BLaER1 treated with 17β-estradiol and CSF1 and Interleukin-3, amounts not matched to agents 10 nM and 100 nM (cell line): Measurements from ENCODE around the gene ITPR1.

Experiments used
- H3K27ac ChIP-seq, 11 experiments: shearing (Covaris generic); formaldehyde crosslinking; 2 replicates each; pipeline ENCODE4 v1.8.1; 2022
- H3K27me3 ChIP-seq, 11 experiments: shearing (Covaris generic); formaldehyde crosslinking; 2 replicates each; pipeline ENCODE4 v1.8.1; 2022
- H3K36me3 ChIP-seq, 11 experiments: shearing (Covaris generic); formaldehyde crosslinking; 2 replicates each; pipeline ENCODE4 v1.8.1; 2022
- H3K4me1 ChIP-seq, 10 experiments: shearing (Covaris generic); formaldehyde crosslinking; 2 replicates each; pipeline ENCODE4 v1.8.1; 2022
- H3K4me2 ChIP-seq, 11 experiments: shearing (Covaris generic); formaldehyde crosslinking; 2 replicates each; pipeline ENCODE4 v1.8.1; 2022
- H3K4me3 ChIP-seq, 10 experiments: shearing (Covaris generic); formaldehyde crosslinking; 2 replicates each; pipeline ENCODE4 v1.8.1; 2022
- H3K9ac ChIP-seq, 11 experiments: shearing (Covaris generic); formaldehyde crosslinking; 2 replicates each; pipeline ENCODE4 v1.8.1; 2022
- H3K9me3 ChIP-seq, 11 experiments: shearing (Covaris generic); formaldehyde crosslinking; replicated peaks in 1 of 11; 2 replicates each; pipeline ENCODE4 v1.8.1; 2022
- H4K20me1 ChIP-seq, 11 experiments: shearing (Covaris generic); formaldehyde crosslinking; 2 replicates each; pipeline ENCODE4 v1.8.1; 2022
- Cebpa-rat ChIP-seq, 11 experiments: shearing (Covaris generic); IDR thresholded peaks; 2 replicates each; pipeline ENCODE4 v1.8.1; 2022

Gene ITPR1

DNA sequence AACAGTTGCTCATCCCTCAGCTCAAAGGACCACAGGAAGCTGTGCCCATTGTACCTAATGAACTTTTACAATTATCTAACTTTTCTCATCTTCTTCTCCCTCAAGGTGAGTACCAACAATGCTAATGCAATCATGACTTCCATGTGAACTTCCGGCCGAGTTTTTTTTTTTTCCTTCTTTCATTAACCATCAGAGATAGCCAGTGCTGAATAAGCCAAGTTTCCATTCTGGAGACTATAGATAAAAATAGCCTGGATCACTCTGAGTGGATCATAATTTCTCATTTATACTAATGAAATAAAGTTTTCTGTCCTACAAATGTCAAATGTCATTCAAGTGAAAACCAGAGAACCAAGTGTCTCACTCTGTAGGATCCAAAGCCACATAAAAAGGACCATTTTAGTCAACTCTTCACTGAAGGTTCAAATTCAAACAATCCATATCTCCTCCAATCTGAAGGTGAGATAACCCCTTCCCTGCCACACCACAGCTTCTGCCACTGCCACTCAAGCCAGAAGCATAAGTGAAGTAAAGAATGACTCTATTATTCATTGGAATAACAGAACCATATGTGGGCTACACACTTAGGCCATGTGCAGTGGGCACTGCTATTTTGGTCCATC is 31.6 kb upstream of the ITPR1 start:
- no peak overlapping the region for H3K9ac ChIP-seq
- peaks cover 0 to 3% (median 0%) of the 10 kb centered on the region in 11 experiments; a peak in 1 of 22 replicates for H3K36me3 ChIP-seq
- no peak for TF ChIP-seq Cebpa-rat (IDR thresholded peaks at IDR 0.05)
- H3K4me3 ChIP-seq: no peak overlapping the region
- no peaks in the 10 kb centered on the region for H3K27me3 ChIP-seq
- peaks cover 9 to 51% (median 20%) of the 10 kb centered on the region in 10 experiments for H3K4me1 ChIP-seq
- H3K27ac ChIP-seq: peak overlapping the region in 3 of 11 experiments; percentile 38 to 43 (median 41); a peak in 5 of 22 replicates
- peak overlapping the region in 5 of 11 experiments; percentile 62 to 93 (median 85); a peak in 8 of 22 replicates for H3K4me2 ChIP-seq
- peaks cover 0 to 6% (median 0%) of the 10 kb centered on the region in 11 experiments; a peak in 2 of 22 replicates for H4K20me1 ChIP-seq
- H3K9me3 ChIP-seq: 0 out of 22 replicates have a peak, but pooled peaks cover 0 to 7% (median 0%) of the 10 kb centered on the region in 11 experiments

DNA sequence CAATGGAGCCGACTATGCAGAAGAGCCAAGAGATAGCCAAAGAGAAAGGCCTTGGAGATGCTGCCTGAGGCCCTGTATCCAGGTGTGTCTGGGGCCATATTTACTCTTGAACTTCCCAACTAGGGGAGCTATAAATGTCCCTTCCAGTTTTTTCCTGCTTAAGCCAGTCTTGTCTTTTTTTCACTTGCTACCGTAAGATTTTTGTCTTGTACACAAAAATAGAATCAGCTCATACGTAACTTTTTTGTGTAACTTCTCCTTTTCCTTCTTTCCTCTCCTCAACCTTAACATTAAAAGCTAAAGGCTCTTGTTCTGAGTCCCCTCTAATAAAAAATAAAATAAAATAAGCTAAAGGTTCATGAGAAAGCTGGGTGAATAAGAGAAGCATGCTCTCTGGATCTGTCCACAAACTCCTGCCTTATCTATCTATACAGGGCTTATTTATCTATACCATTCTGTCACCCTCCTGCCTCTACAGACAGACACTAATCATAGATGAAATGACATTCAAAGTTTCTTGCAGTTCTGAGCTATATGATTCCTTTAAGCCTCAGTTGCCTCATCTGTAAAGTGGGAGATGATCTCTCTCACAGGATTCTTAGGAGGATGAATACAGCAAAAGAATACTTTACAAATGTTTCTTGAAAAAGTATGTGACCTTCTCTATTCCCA is 30.6 kb upstream of the ITPR1 start:
- peak overlapping the region in 6 of 11 experiments; percentile 15 to 93 (median 82); a peak in 10 of 22 replicates for H3K4me2 ChIP-seq
- no peak for TF ChIP-seq Cebpa-rat (IDR thresholded peaks at IDR 0.05)
- H3K36me3 ChIP-seq: peaks cover 0 to 3% (median 0%) of the 10 kb centered on the region in 11 experiments; a peak in 1 of 22 replicates
- peaks cover 10 to 55% (median 23%) of the 10 kb centered on the region in 10 experiments for H3K4me1 ChIP-seq
- H3K4me3 ChIP-seq: no peak overlapping the region
- H4K20me1 ChIP-seq: peaks cover 0 to 6% (median 0%) of the 10 kb centered on the region in 11 experiments; a peak in 2 of 22 replicates
- H3K27me3 ChIP-seq: no peaks in the 10 kb centered on the region
- H3K9me3 ChIP-seq: 0 out of 22 replicates have a peak, but pooled peaks cover 0 to 7% (median 0%) of the 10 kb centered on the region in 11 experiments
- H3K27ac ChIP-seq: peak overlapping the region in 4 of 11 experiments; percentile 19 to 43 (median 40); a peak in 7 of 22 replicates
- peak overlapping the region in 2 of 11 experiments; percentile 23 to 40; a peak in 2 of 22 replicates for H3K9ac ChIP-seq

DNA sequence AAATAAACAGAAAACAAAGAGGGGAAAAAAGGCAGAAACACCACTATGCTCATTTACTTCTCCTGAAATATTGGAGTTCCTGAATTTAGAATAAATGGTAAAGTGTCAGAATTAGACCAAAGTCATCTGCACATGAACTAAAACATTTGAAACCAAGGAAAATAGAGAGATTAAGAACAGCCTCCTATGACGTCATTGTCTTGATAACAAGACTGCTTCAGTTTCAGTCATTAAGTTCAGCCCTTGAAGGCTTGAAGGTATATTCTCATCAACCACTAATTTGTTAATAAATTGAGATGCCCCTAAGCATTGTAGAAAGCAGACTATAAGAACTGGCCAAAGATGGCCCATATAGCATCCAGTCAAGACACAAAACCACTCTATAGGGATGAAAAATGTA is 28.6 kb upstream of the ITPR1 start:
- TF ChIP-seq Cebpa-rat (IDR thresholded peaks at IDR 0.05): no peak
- Histone ChIP-seq H3K9me3 (no peaks in the 10 kb centered on the region), H3K27ac (no peak overlapping the region), H3K4me1 (peaks cover 10 to 57% (median 24%) of the 10 kb centered on the region in 10 experiments), H3K9ac (no peak overlapping the region), H4K20me1 (peaks cover 0 to 6% (median 0%) of the 10 kb centered on the region in 11 experiments; a peak in 2 of 22 replicates), H3K4me3 (no peak overlapping the region), H3K27me3 (no peaks in the 10 kb centered on the region), H3K4me2 (no peak overlapping the region), H3K36me3 (no peaks in the 10 kb centered on the region)

DNA sequence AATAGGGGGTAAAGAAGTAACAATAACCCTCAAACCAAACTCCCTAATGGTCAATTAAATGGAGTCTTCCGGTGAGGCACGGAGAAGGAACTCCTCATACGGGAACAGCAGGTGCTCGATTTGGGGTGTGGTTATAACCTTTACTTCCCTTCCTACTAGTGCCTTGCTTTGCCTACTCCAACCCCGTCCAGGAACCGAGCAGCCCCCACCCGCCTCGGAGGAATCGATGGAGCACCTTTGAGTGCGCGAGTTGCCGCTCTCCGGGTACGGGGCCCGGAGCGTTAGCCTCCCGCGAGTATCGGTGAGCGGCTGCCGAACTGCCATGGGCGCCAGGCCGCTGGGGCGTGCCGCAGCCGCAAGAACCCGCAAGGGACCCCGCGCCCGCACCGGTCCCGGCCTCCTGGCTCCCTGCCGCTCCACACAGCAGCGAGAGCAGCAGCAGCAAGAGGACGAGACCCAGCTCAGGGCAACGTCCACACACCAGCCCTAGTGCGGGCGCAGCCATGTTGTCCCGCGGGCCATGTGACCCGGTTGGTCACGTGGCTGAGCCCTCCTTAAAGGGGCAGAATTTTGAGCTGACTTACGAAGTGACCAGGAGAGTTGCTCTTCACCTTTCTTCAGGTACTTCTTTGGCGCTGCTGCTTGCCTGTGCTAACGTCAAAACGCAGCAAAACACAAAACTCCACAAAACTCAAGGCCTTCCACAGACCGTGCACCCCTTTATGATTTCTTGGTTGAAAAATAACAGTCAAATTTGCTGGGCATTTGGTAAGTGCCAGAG is 26.2 kb upstream of the ITPR1 start, which contains the start of gene SUMF1:
Gene SUMF1 (minus strand): TSS at position 529 of the 781 bp plus-strand sequence. CDS start 24 bp downstream, at position 505.
- Histone ChIP-seq H3K4me1 (peaks cover 10 to 44% (median 21%) of the 10 kb centered on the region in 10 experiments), H3K27me3 (no peaks in the 10 kb centered on the region), H3K9me3 (no peaks in the 10 kb centered on the region), H3K4me3 (peak within 1 kb of the TSS; percentile 78 to 97 (median 91)), H3K36me3 (no peaks in the 10 kb centered on the region), H4K20me1 (peaks cover 0 to 4% (median 0%) of the 10 kb centered on the region in 11 experiments; a peak in 2 of 22 replicates), H3K27ac (peak within 1 kb of the TSS; percentile 79 to 97 (median 91)), H3K9ac (peak within 1 kb of the TSS; percentile 82 to 98 (median 93)), H3K4me2 (peak within 1 kb of the TSS; percentile 75 to 93 (median 83))
- no peak for TF ChIP-seq Cebpa-rat (IDR thresholded peaks at IDR 0.05)

DNA sequence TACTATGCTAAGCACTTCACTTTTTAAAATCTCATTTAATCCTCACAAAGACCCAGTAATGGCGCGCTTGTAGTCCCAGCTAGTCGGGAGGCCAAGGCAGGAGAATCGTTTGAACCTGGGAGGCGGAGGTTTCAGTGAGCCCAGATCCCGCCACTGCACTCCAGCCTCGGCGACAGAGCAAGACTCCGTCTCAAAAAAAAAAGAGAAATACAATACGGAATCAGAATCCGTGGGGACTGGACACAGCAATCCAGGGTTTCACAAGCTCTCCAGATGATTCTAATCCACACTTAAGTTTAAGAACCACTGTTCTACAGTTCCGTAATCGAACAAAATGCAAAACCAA is 25.7 kb upstream of the ITPR1 start:
- Histone ChIP-seq H3K9ac (peak overlapping the region; percentile 82 to 98 (median 93); a peak in 21 of 22 replicates), H3K27ac (peak overlapping the region; percentile 79 to 97 (median 91); a peak in 21 of 22 replicates), H3K4me3 (peak overlapping the region; percentile 78 to 97 (median 91); a peak in 19 of 20 replicates), H3K36me3 (no peaks in the 10 kb centered on the region), H3K9me3 (no peaks in the 10 kb centered on the region), H3K4me2 (peak overlapping the region; percentile 73 to 93 (median 83)), H4K20me1 (no peaks in the 10 kb centered on the region), H3K4me1 (peaks cover 10 to 38% (median 17%) of the 10 kb centered on the region in 10 experiments), H3K27me3 (no peaks in the 10 kb centered on the region)
- no peak for TF ChIP-seq Cebpa-rat (IDR thresholded peaks at IDR 0.05)

DNA sequence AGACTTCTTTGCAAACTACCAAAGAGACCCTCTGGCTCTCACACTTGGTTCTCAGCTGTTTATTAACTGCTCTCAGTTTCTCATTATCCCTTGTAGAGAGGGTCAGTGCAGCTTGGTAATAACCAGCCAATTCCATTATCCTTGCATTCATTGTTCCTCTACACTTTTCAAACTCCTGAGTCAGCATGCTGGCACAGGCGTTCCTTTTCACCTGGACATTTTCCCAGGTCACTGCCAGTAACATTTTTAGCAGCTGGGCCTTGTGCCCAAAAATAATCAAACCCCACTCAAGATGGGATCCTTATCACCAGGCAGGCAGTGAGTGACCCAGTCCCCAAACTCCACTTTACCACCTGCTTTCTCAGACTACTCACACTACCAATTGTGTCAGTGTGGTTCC is 21.2 kb upstream of the ITPR1 start:
- Histone ChIP-seq H3K9me3 (no peaks in the 10 kb centered on the region), H3K27me3 (no peaks in the 10 kb centered on the region), H3K27ac (no peak overlapping the region), H4K20me1 (no peaks in the 10 kb centered on the region), H3K4me1 (peaks cover 0 to 48% (median 24%) of the 10 kb centered on the region in 10 experiments; a peak in 16 of 20 replicates), H3K9ac (no peak overlapping the region), H3K4me2 (no peak overlapping the region), H3K4me3 (no peak overlapping the region), H3K36me3 (no peaks in the 10 kb centered on the region)
- TF ChIP-seq Cebpa-rat (IDR thresholded peaks at IDR 0.05): no peak

DNA sequence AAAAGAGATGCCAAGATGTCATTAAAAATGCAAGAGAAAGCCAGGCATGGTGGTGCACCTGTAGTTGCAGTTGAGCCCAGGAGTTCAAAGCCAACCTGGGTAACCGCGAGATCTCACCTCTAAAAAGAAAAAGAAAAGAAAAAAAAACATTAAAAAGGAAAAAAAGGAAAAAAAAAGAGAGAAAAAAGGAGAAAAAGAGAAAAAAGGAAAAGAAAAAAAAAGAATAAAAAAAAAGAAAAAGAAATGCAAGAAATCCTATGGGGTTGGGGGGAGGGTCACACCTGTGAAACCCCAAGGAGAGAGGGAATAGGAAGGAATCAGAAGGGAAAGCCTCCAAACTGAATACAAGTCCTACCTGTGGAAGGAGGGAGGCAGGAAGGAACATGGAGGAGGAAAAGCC is 20.8 kb upstream of the ITPR1 start:
- Histone ChIP-seq H4K20me1 (no peaks in the 10 kb centered on the region), H3K36me3 (no peaks in the 10 kb centered on the region), H3K4me2 (no peak overlapping the region), H3K9ac (no peak overlapping the region), H3K4me1 (peaks cover 0 to 50% (median 25%) of the 10 kb centered on the region in 10 experiments; a peak in 16 of 20 replicates), H3K4me3 (no peak overlapping the region), H3K27ac (no peak overlapping the region), H3K27me3 (no peaks in the 10 kb centered on the region), H3K9me3 (no peaks in the 10 kb centered on the region)
- TF ChIP-seq Cebpa-rat (IDR thresholded peaks at IDR 0.05): no peak

DNA sequence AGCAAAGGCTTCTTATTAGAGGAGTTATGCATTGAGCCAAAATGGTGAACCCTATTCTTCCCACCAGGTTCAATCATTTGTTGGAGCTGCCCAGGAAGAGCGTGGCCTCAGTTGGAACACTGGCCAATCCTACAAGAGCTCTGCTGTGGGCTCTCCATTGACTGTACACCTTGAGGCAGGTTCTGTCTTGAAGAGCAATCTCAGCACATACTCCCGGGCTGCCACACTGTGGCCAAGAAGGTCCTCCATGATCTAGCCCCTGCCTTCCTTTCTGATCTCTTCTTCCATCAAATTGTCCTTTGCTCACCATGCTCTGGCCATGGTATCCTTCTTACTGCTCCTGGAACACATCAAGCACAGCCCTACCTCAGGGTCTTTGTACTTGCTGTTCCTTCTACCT is 20.4 kb upstream of the ITPR1 start:
- H3K9ac ChIP-seq: no peak overlapping the region
- H4K20me1 ChIP-seq: no peaks in the 10 kb centered on the region
- no peaks in the 10 kb centered on the region for H3K27me3 ChIP-seq
- no peak overlapping the region for H3K27ac ChIP-seq
- no peaks in the 10 kb centered on the region for H3K36me3 ChIP-seq
- H3K4me1 ChIP-seq: peaks cover 0 to 50% (median 26%) of the 10 kb centered on the region in 10 experiments; a peak in 12 of 20 replicates
- H3K9me3 ChIP-seq: no peaks in the 10 kb centered on the region
- TF ChIP-seq Cebpa-rat (IDR thresholded peaks at IDR 0.05): no peak
- H3K4me3 ChIP-seq: no peak overlapping the region
- H3K4me2 ChIP-seq: 0 out of 22 replicates have a peak overlapping the region, but pooled peaks of 1 of the 11 experiments have one; percentile 9
